ENCODE measurements around the gene HELZ.

DNA sequence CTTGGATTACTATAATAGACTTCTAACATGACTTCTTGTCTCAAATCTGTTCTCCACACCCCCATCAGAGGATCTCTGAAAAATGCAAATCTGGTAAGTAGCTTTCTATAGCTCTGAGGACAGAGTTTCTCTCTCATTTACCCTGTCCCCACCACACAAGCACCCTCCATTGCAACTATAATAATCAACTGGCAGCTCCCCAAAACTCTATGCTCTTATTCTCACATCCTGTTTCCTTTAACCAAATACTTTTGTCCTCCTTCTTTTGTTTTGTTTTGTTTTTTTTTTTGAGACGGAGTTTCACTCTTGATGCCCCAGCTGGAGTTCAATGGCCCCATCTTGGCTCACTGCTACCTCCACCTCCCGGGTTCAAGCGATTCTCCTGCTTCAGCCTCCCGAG, 73.4 kb downstream of the HELZ start:
- TF ChIP-seq, protein P1, sequence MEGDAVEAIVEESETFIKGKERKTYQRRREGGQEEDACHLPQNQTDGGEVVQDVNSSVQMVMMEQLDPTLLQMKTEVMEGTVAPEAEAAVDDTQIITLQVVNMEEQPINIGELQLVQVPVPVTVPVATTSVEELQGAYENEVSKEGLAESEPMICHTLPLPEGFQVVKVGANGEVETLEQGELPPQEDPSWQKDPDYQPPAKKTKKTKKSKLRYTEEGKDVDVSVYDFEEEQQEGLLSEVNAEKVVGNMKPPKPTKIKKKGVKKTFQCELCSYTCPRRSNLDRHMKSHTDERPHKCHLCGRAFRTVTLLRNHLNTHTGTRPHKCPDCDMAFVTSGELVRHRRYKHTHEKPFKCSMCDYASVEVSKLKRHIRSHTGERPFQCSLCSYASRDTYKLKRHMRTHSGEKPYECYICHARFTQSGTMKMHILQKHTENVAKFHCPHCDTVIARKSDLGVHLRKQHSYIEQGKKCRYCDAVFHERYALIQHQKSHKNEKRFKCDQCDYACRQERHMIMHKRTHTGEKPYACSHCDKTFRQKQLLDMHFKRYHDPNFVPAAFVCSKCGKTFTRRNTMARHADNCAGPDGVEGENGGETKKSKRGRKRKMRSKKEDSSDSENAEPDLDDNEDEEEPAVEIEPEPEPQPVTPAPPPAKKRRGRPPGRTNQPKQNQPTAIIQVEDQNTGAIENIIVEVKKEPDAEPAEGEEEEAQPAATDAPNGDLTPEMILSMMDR (IDR thresholded peaks at IDR 0.05): no peak
- TF ChIP-seq POLR2A (IDR thresholded peaks at IDR 0.05): no peak

Measured in lower leg skin (tissue), 3 donors.